MM.1S (cell line): ENCODE measurements around the gene DHX38.

Experiments used
- DNase-seq: peaks from one replicate; pipeline ENCODE4 v3.0.0-alpha.2; 2015
- H2AFZ ChIP-seq: fragments of 300-600 bp; sonication (generic); 2 replicates; pipeline ENCODE4 v1.6.0; 2016; ENCODE audit warnings: antibody characterized with exemption, low read length
- H3F3A ChIP-seq: fragments of 300-600 bp; sonication (generic); 2 replicates; pipeline ENCODE4 v1.6.1; 2016; ENCODE audit warnings: mild to moderate bottlenecking, antibody characterized with exemption, low read length, moderate library complexity, mixed read lengths; ENCODE audit not compliant: insufficient read depth
- H3K27ac ChIP-seq: fragments of 300-600 bp; sonication (generic); 2 replicates; pipeline ENCODE4 v1.5.1; 2016; ENCODE audit warnings: mild to moderate bottlenecking, low read length
- H3K27me3 ChIP-seq: fragments of 300-600 bp; sonication (generic); replicated peaks from 2 replicates; pipeline ENCODE4 v1.6.0; 2016; ENCODE audit warnings: low read length; ENCODE audit not compliant: insufficient read depth
- H3K36me3 ChIP-seq: fragments of 300-600 bp; sonication (generic); replicated peaks from 2 replicates; pipeline ENCODE4 v1.6.1; 2016; ENCODE audit warnings: mild to moderate bottlenecking, low read length, mixed read lengths; ENCODE audit not compliant: insufficient read depth
- H3K4me1 ChIP-seq: fragments of 300-600 bp; sonication (generic); 2 replicates; pipeline ENCODE4 v1.6.1; 2016; ENCODE audit warnings: low read length, mixed read lengths
- H3K4me2 ChIP-seq: fragments of 300-600 bp; sonication (generic); 2 replicates; pipeline ENCODE4 v1.6.0; 2016; ENCODE audit warnings: low read depth, low read length
- H3K4me3 ChIP-seq: fragments of 300-600 bp; sonication (generic); 2 replicates; pipeline ENCODE4 v1.5.1; 2016; ENCODE audit warnings: low read length, mixed read lengths
- H3K79me2 ChIP-seq: fragments of 300-600 bp; sonication (generic); 2 replicates; pipeline ENCODE4 v1.6.1; 2016; ENCODE audit warnings: mixed run types, low read length, mixed read lengths
- H3K9ac ChIP-seq: fragments of 300-600 bp; sonication (generic); 2 replicates; pipeline ENCODE4 v1.6.1; 2016; ENCODE audit warnings: low read length, mixed read lengths
- H3K9me2 ChIP-seq: fragments of 300-600 bp; sonication (generic); replicated peaks from 2 replicates; pipeline ENCODE4 v1.6.1; 2016; ENCODE audit warnings: mild to moderate bottlenecking, low read length, mixed read lengths; ENCODE audit not compliant: insufficient read depth
- H3K9me3 ChIP-seq: fragments of 300-600 bp; sonication (generic); replicated peaks from 2 replicates; pipeline ENCODE4 v1.6.1; 2016; ENCODE audit warnings: mild to moderate bottlenecking, low read length, mixed read lengths; ENCODE audit not compliant: insufficient read depth
- H4K20me1 ChIP-seq: fragments of 300-600 bp; sonication (generic); 2 replicates; pipeline ENCODE4 v1.6.1; 2016; ENCODE audit warnings: mild to moderate bottlenecking, low read length, moderate library complexity, mixed read lengths; ENCODE audit not compliant: insufficient read depth
- CTCF ChIP-seq: fragments of 300-600 bp; sonication (generic); IDR thresholded peaks from 2 replicates; pipeline ENCODE4 v1.5.1; 2016; ENCODE audit warnings: antibody characterized with exemption, low read length, mixed read lengths
- EZH2 ChIP-seq: fragments of 300-600 bp; sonication (generic); optimal IDR thresholded peaks from 2 replicates; pipeline ENCODE3; 2017; ENCODE audit warnings: low read depth, mild to moderate bottlenecking, antibody characterized with exemption, low read length, mixed read lengths
- EZH2phosphoT487 ChIP-seq: fragments of 300-600 bp; sonication (generic); IDR thresholded peaks from 2 replicates; pipeline ENCODE4 v1.6.1; 2018; ENCODE audit warnings: antibody characterized with exemption, low read length

Gene DHX38

GRCh38 chr16:72092832-72093447, 707 bp upstream of the DHX38 start:
- Histone ChIP-seq H3K27me3 (no peaks in the 10 kb centered on the region), H3F3A (peaks cover 4% of the 10 kb centered on the region), H3K27ac (peak overlapping the region; percentile 78), H3K9me3 (no peaks in the 10 kb centered on the region), H3K36me3 (peaks cover 8% of the 10 kb centered on the region), H3K4me3 (peak overlapping the region; percentile 98), H3K4me1 (peaks cover 13% of the 10 kb centered on the region), H3K79me2 (peaks cover 78% of the 10 kb centered on the region), H4K20me1 (no peaks in the 10 kb centered on the region), H3K4me2 (peak overlapping the region; percentile 61), H2AFZ (peak overlapping the region; percentile 86), H3K9me2 (no peaks in the 10 kb centered on the region), H3K9ac (peak overlapping the region; percentile 89)
- peak; percentile 24 for DNase-seq
- no peak for TF ChIP-seq EZH2phosphoT487
- no peak for TF ChIP-seq EZH2
- TF ChIP-seq CTCF = no peak

GRCh38 chr16:72094266-72094610, 591 bp downstream of the DHX38 start:
- peak overlapping the region; percentile 98 for H3K4me3 ChIP-seq
- peak overlapping the region; percentile 70 for H2AFZ ChIP-seq
- peaks cover 13% of the 10 kb centered on the region for H3K4me1 ChIP-seq
- peaks cover 4% of the 10 kb centered on the region for H3F3A ChIP-seq
- H3K9me3 ChIP-seq = no peaks in the 10 kb centered on the region
- H3K27me3 ChIP-seq = no peaks in the 10 kb centered on the region
- peak; percentile 21 for DNase-seq
- H3K36me3 ChIP-seq = 0 out of 2 replicates have a peak, but pooled peaks cover 8% of the 10 kb centered on the region
- TF ChIP-seq CTCF (no peak), EZH2 (no peak), EZH2phosphoT487 (no peak)
- no peaks in the 10 kb centered on the region for H3K9me2 ChIP-seq
- peak overlapping the region; percentile 78 for H3K27ac ChIP-seq
- H3K4me2 ChIP-seq = peak overlapping the region; percentile 81
- peaks cover 78% of the 10 kb centered on the region for H3K79me2 ChIP-seq
- H3K9ac ChIP-seq = peak overlapping the region; percentile 89
- no peaks in the 10 kb centered on the region for H4K20me1 ChIP-seq

- peaks cover 11% of the 10 kb centered on the region for H3K4me1 ChIP-seq
- no peak overlapping the region for H3K9ac ChIP-seq
- no peak overlapping the region for H2AFZ ChIP-seq
- H4K20me1 ChIP-seq = no peaks in the 10 kb centered on the region
- no peaks in the 10 kb centered on the region for H3K27me3 ChIP-seq
- no peaks in the 10 kb centered on the region for H3K9me3 ChIP-seq
- no peak overlapping the region for H3K27ac ChIP-seq
- DNase-seq = no peak
- no peak for TF ChIP-seq EZH2phosphoT487
- no peak for TF ChIP-seq CTCF
- TF ChIP-seq EZH2 = no peak
- H3K4me2 ChIP-seq = no peak overlapping the region
- no peaks in the 10 kb centered on the region for H3K9me2 ChIP-seq
- H3K4me3 ChIP-seq = no peak overlapping the region
- H3F3A ChIP-seq = no peaks in the 10 kb centered on the region; the same call in 1 of the 2 replicates
- peaks cover 15% of the 10 kb centered on the region; the same call in 1 of the 2 replicates for H3K36me3 ChIP-seq
- H3K79me2 ChIP-seq = peaks cover 36% of the 10 kb centered on the region
These were observed 5.3 kb downstream of the DHX38 start for GRCh38 chr16:72098936-72099335.
